Stimulated activated CD4-positive, alpha-beta T cell treated with anti-CD3 and anti-CD28 coated beads, TNF-alpha, amount 100 ng/mL, for 1 hour (primary cell): ENCODE measurements around the gene TNFRSF1B.

Source experiments
- DNase-seq, 3 donors: peaks; one replicate each; pipeline ENCODE4 v3.0.0-alpha.2; 2020; ENCODE audit warnings: low read depth in 3 of 3, low spot score in 1 of 3

The TNFRSF1B gene

DNA sequence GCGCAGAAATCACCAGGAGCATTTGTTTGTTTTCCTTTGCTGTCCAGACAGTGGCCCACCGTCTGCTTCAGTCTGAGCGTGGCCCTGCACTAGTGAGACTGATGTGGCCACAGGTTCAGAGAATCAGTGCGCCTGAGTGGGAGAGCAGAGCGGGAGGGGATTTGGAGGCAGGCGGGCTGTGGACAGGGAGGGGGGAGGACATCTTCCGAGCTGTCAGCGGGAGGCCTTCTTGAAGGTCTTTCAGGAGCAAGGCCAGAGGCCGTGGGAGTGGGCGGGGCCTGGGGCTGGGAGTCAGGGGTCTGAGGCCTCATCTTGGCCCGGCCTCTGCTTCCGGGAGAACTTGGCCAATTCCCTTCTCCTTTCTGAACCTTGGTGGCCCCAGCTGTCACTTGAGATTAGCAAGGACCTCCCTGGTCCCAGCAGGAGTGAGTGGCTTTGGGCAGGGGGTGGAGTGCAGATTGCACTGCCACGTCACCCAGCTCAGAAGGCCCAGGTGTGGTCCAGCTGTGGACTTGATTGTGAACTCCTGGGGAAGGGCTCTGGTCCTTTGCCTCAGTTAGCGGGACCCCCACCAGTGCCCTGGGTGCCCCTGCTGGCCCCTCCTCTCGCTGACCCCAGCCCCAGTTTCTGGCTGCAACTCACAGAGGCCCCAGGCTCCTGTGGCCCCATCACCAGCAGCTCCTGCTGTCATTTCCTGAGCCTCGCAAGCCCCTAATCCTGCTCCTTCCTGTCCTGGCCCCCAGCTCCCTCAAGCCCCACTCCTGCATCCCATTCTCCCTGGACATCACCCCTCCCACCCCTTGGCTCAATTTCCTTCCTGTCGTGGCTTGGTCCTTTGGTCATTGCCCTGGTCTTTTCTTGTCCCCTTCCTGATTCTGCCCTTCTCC, 8.4 kb downstream of the TNFRSF1B start:
- DNase-seq, result no peak

DNA sequence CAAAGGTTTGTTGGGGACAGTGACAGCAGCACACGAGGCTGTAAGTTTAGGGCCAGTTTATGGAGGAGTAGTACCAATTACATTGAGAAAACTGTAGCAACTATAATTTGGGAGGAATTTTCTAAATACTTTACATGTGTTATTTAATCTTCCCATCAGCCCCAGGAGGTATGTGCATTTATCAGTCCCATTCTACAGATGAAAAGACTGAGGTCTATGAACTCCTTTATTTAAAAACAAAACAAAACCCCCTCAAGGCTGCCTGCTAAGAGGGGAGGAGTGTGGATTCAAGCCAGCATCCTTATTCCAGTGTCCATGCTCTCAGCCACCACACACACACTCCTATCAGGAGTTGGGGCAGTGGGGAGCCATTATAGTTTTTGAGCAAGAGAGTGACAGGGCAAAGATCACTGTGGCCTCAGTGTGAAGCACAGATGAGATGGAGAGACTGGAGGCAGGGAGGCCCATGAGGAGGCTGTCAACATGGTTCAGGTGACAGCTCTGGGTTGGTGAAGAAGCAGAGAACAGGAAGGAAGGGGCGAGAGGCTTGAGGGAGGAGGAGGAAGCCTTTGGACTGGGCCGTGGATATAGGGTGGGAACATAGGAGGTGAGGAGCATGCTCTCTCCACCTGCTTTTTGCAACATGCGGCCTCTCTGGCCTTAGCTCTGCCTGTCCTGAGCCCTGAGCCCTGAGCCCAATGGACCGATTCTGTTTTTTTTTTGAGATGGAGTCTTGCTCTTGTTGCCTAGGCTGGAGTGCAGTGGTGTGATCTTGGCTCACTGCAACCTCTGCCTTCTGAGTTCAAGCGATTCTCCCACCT, 9.7 kb downstream of the TNFRSF1B start:
- DNase-seq, result no peak

DNA sequence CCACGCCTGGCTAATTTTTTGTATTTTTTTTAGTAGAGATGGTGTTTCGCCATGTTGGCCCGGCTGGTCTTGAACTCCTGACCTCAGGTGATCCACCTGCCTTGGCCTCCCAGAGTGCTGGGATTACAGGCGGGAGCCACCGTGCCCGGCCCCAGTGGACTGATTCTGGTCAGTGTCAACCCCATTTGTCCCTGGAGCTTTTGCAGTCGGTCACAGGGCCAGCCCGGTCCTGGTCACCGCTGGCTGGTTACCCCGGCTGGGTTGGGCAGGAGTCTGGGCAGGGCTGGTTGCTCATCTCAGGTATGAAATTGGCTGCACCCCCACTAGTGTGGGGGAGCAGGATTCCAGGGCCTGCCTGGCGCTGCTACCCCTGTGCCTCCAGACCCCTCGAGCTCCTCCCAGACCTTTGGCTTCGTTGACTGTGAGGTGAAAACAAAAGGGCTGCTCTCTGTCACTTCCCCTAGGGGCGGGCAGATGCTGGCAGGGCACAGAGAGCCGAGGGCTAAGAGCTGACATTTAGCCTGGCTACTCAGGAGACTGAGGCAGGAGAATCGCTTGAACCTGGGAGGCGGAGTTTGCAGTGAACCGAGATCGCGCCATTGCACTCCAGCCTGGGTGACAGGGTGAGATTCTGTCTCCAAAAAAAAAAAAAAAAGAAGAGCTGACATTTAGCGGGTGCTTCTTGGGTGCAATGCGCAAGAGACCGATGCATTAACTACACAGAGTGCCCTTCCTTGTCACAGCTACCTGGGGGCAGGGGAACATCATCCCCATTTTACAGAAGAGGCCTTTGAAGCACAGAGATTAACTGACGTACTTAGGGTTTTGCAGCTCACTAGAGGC, 10.6 kb downstream of the TNFRSF1B start:
- no peak for DNase-seq

DNA sequence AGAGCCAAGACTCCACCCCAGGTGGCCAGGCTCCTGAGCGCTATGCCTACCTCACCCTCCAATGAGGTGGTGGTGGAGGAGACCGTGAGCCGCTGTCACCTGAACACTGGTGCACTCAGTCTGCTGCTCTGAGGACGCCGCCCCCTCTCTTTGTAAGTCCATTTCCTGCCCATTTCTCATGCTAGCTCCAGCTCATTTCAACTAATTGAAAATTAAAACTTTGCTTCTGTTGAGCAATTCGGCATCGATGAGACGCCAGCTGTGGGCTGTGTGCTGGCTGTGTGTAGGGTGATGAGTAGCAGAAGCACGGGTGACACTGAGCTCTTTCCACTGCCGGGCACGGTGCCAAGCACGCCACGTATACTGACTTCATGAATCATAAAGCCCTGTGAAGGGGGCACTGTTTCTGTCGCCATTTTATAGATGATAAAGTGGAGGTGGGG, 11.2 kb downstream of the TNFRSF1B start:
- DNase-seq, result peak; percentile 90 to 94 (median 91)

DNA sequence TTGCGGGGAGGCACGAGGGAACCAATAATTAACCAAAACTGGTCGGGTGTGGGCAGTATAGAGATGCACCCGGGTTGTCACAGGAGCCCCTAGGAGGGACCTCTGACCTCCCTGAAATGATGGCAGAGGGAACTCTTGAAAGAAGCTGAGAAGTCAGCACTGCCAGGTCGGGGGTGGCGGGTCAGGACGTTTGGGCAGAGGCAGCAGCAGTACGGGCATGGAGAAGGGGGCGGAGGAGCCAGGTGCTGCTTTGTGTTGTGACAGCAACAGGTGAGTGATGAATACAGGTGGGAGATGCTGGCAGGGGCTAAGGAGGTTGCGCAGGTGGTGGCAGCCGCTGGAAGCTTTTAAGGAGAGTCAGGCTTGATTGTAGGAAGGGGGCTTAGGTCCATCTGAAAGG, 11.7 kb downstream of the TNFRSF1B start:
- DNase-seq, result no peak

DNA sequence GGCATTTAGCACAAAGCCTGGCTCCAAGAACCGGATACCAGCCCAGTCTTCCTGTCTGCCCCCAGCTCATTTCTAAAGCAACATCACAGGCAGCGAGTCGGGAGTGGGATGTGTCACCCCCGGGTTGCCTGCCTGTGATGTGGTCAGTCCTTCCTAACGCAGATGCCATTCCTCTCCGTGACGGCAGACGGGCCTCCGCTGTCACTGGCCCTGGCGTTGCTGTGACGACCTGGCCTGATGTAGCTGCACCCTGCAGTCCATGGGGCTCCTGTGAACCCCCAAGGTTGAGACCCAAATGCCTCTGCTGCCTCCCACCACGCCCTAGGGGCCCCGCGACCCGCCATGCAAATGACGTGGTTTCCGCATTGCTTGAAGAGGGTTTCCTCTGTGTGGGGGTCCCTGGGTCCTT, 12.3 kb downstream of the TNFRSF1B start:
- DNase-seq, result peak; percentile 53 to 78 (median 73)

DNA sequence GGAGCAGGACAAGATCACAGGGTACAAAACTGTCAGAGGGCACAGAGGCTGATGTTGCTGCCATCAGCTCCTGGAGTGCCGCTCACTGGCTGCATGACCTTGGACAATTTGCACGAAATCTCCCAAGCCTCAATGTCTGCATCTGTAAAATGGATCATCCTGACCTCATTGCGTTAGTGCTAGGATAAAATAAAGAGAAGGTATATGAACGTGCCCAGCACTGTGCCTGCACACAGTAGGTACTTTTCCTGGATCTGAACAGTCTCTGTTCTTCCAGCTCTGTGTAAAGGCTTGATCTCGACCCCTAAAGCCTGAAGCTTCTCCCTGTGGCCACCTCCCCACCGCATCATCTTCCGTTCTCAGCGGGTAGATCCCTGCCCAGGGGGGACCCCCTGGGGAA, 12.9 kb downstream of the TNFRSF1B start:
- no peak for DNase-seq

DNA sequence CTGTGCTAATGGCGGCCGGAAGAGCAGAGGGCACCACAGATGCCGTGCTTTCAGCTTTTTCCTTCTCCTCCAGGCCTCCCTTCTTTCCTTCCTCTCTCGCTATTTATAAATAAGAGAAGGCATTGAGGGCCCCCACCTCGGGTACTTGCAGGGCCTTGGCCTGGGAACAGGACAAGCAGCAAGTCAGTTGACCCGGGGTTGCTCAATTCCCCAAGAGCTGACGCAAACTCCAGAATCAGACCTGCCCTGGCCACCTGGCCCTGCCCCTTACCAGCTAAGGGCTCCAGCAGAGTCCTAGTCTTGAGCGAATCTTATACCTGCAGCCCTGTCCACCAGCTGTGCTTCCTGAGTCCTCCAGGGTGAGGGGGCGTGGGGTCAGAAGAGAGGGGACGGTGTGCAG, 13.5 kb downstream of the TNFRSF1B start:
- DNase-seq, result no peak

DNA sequence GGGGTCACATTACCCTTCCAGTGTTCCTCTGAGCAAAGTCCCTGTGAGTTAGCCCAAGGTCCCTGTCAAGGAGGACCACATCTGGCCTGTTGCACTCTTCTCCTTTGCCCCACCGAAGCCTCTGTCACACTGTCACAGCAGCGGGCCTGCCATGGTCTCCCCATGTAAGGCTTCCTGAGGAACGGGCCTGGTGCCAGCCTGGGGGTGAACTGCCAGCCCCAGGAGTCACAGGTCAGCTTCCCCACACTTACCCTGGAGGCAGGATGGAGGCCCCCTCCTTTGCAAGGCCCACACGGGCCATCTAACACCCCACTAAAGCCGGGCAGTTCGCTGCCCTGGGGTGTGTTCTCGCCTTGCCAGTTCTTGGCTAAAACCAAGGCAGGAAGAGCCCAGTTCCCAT, 14.1 kb downstream of the TNFRSF1B start:
- no peak for DNase-seq

DNA sequence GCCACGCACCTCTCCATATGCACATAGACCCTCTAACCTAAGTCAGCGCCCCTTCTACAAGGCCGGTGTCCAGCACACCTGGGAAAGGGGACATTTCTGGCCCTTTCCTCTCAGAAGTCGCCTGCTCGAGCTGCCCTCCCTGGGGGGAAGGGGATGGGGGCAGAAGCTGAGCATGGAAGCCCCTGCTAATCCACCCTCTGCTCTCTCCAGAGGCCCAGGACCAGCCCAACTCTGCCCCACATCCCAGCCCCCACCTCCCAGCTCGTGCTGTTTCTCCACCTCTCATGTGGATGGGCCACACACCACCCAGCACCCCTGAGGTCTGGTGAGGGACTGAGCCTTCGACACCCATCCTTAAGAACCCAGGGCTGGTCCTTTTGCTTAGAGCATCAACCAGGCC, 14.8 kb downstream of the TNFRSF1B start:
- DNase-seq, result no peak

DNA sequence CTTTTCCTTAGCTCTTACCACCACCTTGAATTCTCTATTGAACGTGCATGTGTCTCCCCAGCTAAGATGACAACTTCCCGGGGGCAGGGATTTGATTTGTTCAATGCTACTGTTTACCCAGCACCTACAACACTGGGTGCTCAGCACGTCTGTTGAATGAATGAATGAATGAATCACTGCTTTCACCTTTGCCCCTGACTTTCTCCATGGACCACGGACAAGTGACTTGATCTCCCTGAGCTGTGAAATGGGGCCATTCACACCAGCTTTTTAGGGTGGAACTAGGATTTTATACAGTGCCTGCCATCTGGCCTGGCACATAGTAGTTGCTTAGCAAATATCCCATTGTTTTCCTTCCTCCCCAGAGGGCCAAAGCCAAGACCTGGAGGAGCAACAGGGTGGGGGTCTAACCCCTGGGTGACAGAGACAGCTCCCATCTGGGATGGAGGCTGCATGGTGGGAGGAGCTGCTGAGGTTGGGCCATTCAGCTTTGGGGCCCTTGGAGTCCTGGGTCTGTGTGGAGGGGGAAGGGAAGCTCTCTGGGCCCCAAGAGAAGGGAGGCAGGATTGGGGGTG, 15.7 kb downstream of the TNFRSF1B start:
- DNase-seq, result no peak

DNA sequence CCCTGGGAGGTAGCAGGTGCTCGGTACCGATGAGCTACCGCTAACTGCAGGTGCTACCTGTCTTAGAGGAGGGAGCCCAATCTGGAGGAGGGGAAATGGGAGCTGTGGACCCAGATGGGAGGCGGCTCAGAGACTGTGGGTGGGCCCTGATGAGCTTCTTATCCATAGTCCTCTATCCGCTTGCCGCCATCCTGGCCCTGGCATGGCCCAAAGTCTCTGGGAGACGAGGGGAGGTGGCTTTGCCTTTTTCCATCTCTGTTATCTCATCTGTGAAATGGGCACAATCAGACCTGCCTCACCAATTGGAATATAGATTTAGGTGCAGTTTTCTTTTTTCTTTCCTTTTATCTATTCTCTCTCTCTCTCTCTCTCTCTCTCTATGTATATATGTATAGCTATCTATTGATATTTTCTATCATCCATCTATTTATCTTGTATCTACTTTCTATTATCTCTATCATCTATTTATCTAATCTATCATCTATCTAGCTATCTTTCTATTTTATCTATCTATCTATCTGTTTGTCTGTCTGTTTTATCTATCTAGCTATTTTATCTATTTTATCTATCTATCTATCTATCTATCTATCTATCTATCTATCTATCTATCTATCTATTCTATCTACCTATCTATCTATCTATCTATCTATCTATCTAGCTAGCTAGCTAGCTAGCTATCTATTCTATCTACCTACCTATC, 16.5 kb downstream of the TNFRSF1B start:
- DNase-seq, result no peak

DNA sequence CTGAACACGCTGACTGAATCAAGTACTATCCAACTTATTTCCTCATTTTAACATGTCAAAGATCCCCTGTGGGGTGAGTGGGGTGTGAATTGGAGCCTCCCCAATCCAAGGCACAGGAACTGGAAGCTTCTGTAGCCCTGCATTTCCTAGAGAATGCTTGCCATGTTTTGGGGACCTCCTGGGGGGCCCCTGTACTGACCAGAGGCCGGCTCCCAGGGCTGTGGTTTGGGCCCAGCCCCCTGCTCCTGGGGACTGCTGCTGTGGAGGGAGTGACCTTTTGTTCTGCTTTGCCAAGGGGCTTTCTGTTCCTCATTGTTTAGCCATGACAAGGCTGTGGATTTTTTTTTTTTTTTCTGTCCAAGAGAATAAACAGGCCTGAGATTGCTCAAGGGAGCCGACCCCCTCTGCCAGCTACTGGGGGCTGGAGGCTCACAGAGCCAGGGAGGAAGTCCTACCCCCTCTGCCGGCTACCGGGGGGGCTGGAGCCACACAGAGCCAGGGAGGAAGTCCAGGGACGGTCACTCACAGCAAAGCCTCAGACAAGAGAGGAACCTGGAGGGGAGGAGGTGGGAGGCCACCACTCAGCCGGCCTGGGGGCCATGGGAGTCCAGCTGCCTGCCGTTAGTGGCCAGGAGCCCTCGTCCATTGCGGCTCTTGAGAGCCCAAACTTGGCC, 17.4 kb downstream of the TNFRSF1B start:
- no peak for DNase-seq

DNA sequence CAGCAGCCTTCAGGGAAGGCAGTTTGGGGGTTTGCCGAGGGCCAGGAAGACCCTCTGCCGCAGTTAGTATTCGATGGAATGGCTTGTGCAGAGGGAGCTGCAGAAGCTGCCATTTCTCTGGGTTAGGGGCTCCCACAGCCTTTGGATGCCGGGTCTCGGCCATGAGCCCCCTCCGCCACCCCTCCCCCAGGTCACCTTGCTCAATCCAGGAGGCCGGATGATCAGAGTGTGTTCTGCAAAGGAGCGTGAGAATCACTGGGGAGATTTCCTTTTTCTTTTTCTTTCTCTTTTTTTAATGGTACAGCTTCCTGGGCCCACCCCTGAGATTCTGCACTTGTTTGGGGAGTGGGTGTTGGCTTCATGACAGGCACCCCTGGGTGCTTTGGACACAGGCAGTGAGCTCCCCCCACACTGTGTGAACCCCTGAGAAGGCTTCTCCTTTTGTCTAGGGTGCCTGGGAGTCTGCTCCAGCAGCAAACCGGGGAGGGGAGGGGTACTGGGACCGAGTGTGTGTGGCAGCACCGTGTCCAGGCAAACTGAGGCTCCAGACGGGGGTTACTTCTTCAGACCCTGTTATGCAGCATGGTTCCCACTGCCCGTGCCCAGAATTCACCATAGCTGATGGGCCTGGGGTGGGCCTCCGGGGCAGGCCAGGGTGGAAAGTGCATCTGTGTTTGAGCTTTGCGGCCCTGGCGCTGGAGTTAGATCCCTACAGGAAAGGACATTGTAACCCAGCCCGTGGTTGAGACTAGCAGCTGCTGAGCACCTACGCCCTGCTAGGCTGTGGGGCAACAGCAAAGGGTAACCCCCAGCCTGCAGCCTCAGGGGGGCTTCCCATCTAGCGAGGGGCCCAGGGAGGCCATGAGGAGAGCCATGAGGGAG, 18.5 kb downstream of the TNFRSF1B start:
- DNase-seq, result no peak

DNA sequence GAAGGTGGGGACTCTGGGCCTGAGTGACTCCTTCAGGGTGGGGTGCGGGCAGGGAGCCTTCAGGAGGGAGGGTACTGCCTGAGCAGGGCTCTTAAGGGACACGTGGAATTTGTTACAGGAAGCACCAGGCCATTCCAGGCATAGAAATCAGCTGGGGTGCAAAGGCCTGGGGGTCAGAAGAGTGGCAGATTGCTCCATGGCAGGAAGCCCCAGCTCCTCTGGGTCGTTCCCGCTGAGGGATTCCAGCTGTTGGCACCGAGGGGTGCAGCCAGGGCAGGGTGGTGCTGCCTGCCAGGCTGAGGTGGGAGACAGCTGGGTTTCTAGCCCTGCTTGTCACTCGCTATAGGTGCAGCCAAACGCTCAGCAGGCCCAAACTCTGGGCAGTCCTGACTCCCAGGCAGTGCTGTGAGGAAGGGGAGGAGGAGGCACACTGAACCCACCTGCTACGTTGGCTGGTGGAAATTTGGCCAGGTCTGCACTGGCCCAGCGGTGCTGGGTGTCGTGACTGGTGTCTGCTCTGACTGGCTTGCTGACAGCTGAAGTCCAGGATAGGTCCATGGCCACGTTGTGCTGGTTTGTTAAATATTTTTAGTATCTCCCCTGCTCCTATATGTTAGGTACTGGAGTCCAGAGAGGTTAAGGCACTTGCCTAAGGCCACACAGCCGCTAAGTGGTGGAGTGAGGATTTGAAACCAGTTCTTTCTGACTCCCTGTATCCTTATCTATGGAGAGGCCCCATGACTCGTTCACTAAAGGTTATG, 19.3 kb downstream of the TNFRSF1B start:
- no peak for DNase-seq

DNA sequence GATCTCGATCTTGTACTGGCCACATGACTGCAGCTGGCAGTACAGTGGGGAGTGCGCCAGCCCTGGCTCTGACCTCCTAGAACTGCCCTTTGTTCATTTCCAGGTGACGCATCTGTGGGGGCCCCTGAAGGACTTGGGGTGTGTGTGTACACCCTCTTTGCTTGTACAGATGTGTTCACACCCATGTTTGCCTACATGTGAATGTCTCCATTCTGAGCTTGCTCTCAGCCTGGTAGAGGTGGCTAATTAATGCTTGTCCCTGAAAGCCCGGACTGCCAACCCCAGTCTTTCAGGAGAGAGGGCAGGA, 19.8 kb downstream of the TNFRSF1B start:
- no peak for DNase-seq

DNA sequence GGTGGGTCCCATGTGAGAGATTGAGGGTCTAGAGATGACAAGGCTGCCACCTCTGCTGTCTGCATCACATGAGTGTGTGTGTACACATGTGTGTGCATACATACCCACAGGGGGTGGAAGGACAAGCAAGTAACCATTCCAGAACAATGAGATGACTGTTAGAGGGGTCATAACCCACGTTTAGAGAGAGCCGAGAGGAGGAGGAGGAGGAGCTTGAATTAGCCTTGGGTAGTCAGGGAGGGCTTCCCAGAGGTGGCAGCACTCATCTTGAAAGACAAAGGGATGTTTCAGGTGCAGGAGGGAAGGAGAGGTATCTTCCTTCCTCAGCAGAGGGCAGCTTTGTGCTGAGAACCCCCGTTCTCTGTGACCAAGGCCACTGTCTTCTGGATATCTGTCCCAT, 21.3 kb downstream of the TNFRSF1B start:
- DNase-seq, result no peak

DNA sequence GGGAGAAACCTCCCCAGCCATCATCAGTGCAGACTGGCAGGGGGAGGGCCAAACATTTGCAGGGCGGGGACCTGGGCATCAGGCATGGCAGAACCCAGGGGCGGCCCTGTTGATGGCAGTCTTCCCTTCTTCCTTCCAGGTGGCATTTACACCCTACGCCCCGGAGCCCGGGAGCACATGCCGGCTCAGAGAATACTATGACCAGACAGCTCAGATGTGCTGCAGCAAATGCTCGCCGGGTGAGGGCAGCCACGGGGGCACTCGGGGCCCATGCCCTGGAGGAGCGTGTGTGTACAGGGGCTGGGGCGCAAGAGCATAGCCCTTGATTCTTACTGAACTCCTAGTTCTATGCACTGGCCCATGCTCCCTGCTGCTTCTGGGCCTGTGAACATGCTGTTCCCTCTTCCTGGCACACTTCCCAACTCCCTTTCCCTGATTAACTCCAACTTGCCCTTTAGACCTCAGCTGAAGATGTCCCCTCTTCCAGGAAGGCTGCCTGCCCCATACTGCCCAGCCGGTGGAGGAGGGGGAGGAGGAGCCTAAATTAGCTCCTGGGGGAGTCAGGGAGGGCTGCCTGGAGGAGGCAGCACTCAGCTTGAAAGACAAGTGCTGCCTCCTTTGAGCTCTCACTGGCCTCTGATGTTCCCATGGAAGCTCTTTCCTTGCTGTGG, 22.0 kb downstream of the TNFRSF1B start:
- DNase-seq, result no peak
